Skeletal muscle satellite cell (primary cell): ENCODE data around the gene FRS2.

Experiments
- H3K27me3 ChIP-seq: 2 replicates; pipeline ENCODE4 v1.7.0; 2013; ENCODE audit warnings: low read length; ENCODE audit not compliant: control insufficient read depth, insufficient read depth
- H3K36me3 ChIP-seq: 2 replicates; pipeline ENCODE4 v1.7.0; 2013; ENCODE audit warnings: mild to moderate bottlenecking, control low read depth, low read length; ENCODE audit not compliant: insufficient read depth
- H3K4me1 ChIP-seq: 2 replicates; pipeline ENCODE4 v1.7.0; 2013; ENCODE audit warnings: low read length; ENCODE audit not compliant: control insufficient read depth, insufficient read depth
- H3K4me2 ChIP-seq: 2 replicates; pipeline ENCODE4 v1.7.0; 2013; ENCODE audit warnings: mild to moderate bottlenecking, low read length
- H3K4me3 ChIP-seq: 2 replicates; pipeline ENCODE4 v1.7.0; 2013; ENCODE audit warnings: low read length
- H3K9ac ChIP-seq: 2 replicates; pipeline ENCODE4 v1.7.0; 2013; ENCODE audit warnings: mild to moderate bottlenecking, low read depth, low read length, moderate library complexity
- H3K9me3 ChIP-seq: replicated peaks from 2 replicates; pipeline ENCODE4 v1.7.0; 2013; ENCODE audit warnings: mild to moderate bottlenecking, control low read depth, low read length

Gene FRS2

GRCh38 chr12:69481133-69481532 lies 10.9 kb downstream of the FRS2 start:
- Histone ChIP-seq H3K4me3 (no peak overlapping the region), H3K4me1 (peaks cover 3% of the 10 kb centered on the region), H3K9me3 (no peaks in the 10 kb centered on the region), H3K27me3 (no peaks in the 10 kb centered on the region), H3K9ac (no peak overlapping the region), H3K4me2 (no peak overlapping the region), H3K36me3 (no peaks in the 10 kb centered on the region)

GRCh38 chr12:69483700-69484099 lies 13.5 kb downstream of the FRS2 start:
- Histone ChIP-seq H3K4me2 (no peak overlapping the region), H3K36me3 (peaks cover 17% of the 10 kb centered on the region), H3K9me3 (no peaks in the 10 kb centered on the region), H3K27me3 (no peaks in the 10 kb centered on the region), H3K9ac (no peak overlapping the region), H3K4me3 (no peak overlapping the region), H3K4me1 (peaks cover 3% of the 10 kb centered on the region)

GRCh38 chr12:69484428-69484827 lies 14.2 kb downstream of the FRS2 start:
- H3K36me3 ChIP-seq: peaks cover 17% of the 10 kb centered on the region
- H3K4me3 ChIP-seq: no peak overlapping the region
- no peaks in the 10 kb centered on the region for H3K27me3 ChIP-seq
- H3K9ac ChIP-seq: no peak overlapping the region
- peaks cover 3% of the 10 kb centered on the region for H3K4me1 ChIP-seq
- H3K4me2 ChIP-seq: no peak overlapping the region
- H3K9me3 ChIP-seq: no peaks in the 10 kb centered on the region

GRCh38 chr12:69490920-69491643 lies 20.9 kb downstream of the FRS2 start:
- Histone ChIP-seq H3K4me3 (no peak overlapping the region), H3K4me1 (peaks cover 6% of the 10 kb centered on the region), H3K4me2 (no peak overlapping the region), H3K9ac (no peak overlapping the region), H3K36me3 (peaks cover 17% of the 10 kb centered on the region), H3K9me3 (no peaks in the 10 kb centered on the region), H3K27me3 (no peaks in the 10 kb centered on the region)

GRCh38 chr12:69492739-69493138 lies 22.6 kb downstream of the FRS2 start:
- Histone ChIP-seq H3K9me3 (no peaks in the 10 kb centered on the region), H3K27me3 (no peaks in the 10 kb centered on the region), H3K9ac (no peak overlapping the region), H3K4me1 (peaks cover 6% of the 10 kb centered on the region), H3K36me3 (peaks cover 7% of the 10 kb centered on the region), H3K4me3 (no peak overlapping the region), H3K4me2 (no peak overlapping the region)

- H3K4me2 ChIP-seq: no peak overlapping the region
- peaks cover 17% of the 10 kb centered on the region for H3K4me1 ChIP-seq
- no peaks in the 10 kb centered on the region for H3K36me3 ChIP-seq
- H3K9ac ChIP-seq: no peak overlapping the region
- H3K27me3 ChIP-seq: no peaks in the 10 kb centered on the region
- H3K4me3 ChIP-seq: no peak overlapping the region
- no peaks in the 10 kb centered on the region for H3K9me3 ChIP-seq
These were observed 24.9 kb downstream of the FRS2 start for GRCh38 chr12:69495071-69495470.

GRCh38 chr12:69497308-69498026 lies 27.3 kb downstream of the FRS2 start:
- no peak overlapping the region for H3K4me3 ChIP-seq
- H3K36me3 ChIP-seq: no peaks in the 10 kb centered on the region
- H3K4me1 ChIP-seq: peaks cover 40% of the 10 kb centered on the region
- no peaks in the 10 kb centered on the region for H3K27me3 ChIP-seq
- H3K9ac ChIP-seq: no peak overlapping the region
- H3K9me3 ChIP-seq: no peaks in the 10 kb centered on the region
- H3K4me2 ChIP-seq: peak overlapping the region; percentile 5

- peak overlapping the region; percentile 10 for H3K4me3 ChIP-seq
- H3K27me3 ChIP-seq: no peaks in the 10 kb centered on the region
- H3K4me1 ChIP-seq: peaks cover 38% of the 10 kb centered on the region
- no peaks in the 10 kb centered on the region for H3K9me3 ChIP-seq
- H3K9ac ChIP-seq: no peak overlapping the region
- H3K36me3 ChIP-seq: no peaks in the 10 kb centered on the region
- peak overlapping the region; percentile 65 for H3K4me2 ChIP-seq
These were observed 30.4 kb downstream of the FRS2 start for GRCh38 chr12:69500631-69501030.

GRCh38 chr12:69501154-69501895 lies 31.1 kb downstream of the FRS2 start:
- Histone ChIP-seq H3K36me3 (no peaks in the 10 kb centered on the region), H3K9me3 (no peaks in the 10 kb centered on the region), H3K4me1 (peaks cover 38% of the 10 kb centered on the region), H3K9ac (no peak overlapping the region), H3K4me2 (peak overlapping the region; percentile 65), H3K4me3 (peak overlapping the region; percentile 10), H3K27me3 (no peaks in the 10 kb centered on the region)

- H3K9ac ChIP-seq: no peak overlapping the region
- H3K9me3 ChIP-seq: no peaks in the 10 kb centered on the region
- H3K27me3 ChIP-seq: no peaks in the 10 kb centered on the region
- H3K4me2 ChIP-seq: peak overlapping the region; percentile 58
- H3K36me3 ChIP-seq: no peaks in the 10 kb centered on the region
- no peak overlapping the region for H3K4me3 ChIP-seq
- peaks cover 43% of the 10 kb centered on the region for H3K4me1 ChIP-seq
These were observed 32.3 kb downstream of the FRS2 start for GRCh38 chr12:69502345-69503081.

- Histone ChIP-seq H3K9me3 (no peaks in the 10 kb centered on the region), H3K4me2 (no peak overlapping the region), H3K27me3 (no peaks in the 10 kb centered on the region), H3K9ac (no peak overlapping the region), H3K4me1 (peaks cover 38% of the 10 kb centered on the region), H3K4me3 (no peak overlapping the region), H3K36me3 (no peaks in the 10 kb centered on the region)
These were observed 37.9 kb downstream of the FRS2 start for GRCh38 chr12:69508091-69508490.
